A673 (cell line): Measurements from ENCODE around the gene CNTN5.

Experiments used
- EZH2 ChIP-seq: fragments of 200-600 bp; sonication (generic); IDR thresholded peaks from 2 replicates; pipeline ENCODE4 v1.6.1; 2017; ENCODE audit warnings: borderline replicate concordance, low read depth, mild to moderate bottlenecking, mixed read lengths, antibody characterized with exemption, low read length; ENCODE audit not compliant: poor library complexity, severe bottlenecking
- TF ChIP-seq, protein P1 (sequence below): fragments of 300-800, 200-600 bp; sonication (generic); conservative IDR thresholded peaks from 2 replicates; pipeline ENCODE4 v1.5.1; 2017; ENCODE audit warnings: low read depth, mild to moderate bottlenecking, antibody characterized with exemption, low read length, moderate library complexity, mixed read lengths

DNA sequence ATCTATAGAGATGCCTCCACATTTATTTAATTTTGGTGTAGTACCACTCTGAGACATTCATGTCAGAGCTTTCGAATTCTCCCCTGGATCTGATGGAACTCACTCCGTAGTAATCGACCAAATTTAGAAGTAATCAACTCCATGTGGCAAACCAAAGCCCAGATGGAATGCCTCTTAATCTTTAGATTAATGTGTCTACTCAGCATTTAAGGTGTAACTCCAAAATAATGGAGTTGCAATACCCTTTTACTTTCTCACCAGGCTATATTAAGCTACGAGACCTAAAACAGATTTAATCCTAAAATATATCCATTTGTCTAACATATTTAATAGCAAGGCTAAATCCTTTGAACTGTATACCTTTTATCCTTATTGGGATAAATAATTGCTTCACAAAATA lies 473.3 kb downstream of the CNTN5 start:
- TF ChIP-seq, protein P1, sequence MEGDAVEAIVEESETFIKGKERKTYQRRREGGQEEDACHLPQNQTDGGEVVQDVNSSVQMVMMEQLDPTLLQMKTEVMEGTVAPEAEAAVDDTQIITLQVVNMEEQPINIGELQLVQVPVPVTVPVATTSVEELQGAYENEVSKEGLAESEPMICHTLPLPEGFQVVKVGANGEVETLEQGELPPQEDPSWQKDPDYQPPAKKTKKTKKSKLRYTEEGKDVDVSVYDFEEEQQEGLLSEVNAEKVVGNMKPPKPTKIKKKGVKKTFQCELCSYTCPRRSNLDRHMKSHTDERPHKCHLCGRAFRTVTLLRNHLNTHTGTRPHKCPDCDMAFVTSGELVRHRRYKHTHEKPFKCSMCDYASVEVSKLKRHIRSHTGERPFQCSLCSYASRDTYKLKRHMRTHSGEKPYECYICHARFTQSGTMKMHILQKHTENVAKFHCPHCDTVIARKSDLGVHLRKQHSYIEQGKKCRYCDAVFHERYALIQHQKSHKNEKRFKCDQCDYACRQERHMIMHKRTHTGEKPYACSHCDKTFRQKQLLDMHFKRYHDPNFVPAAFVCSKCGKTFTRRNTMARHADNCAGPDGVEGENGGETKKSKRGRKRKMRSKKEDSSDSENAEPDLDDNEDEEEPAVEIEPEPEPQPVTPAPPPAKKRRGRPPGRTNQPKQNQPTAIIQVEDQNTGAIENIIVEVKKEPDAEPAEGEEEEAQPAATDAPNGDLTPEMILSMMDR: no peak
- no peak for TF ChIP-seq EZH2
